Measurements from ENCODE around the gene RSPH9. TPM values are rescaled to one million over a fixed set of nuclear protein-coding genes. Genes with fewer than 3 reads are reported as not detected.

RSPH9 gene
- total RNA-seq, 1 experiment from 2014 or later: 0.28 TPM

- Histone ChIP-seq H3K27ac (ENCODE audit: low read length) (no peak overlapping the region), H3K36me3 (ENCODE audit: control insufficient read depth, insufficient read depth, low read length) (peaks cover 4% of the 10 kb centered on the region), H3K9me3 (ENCODE audit: control insufficient read depth, insufficient read depth, low read depth, low read length) (no peaks in the 10 kb centered on the region), H3K4me1 (ENCODE audit: control insufficient read depth, insufficient read depth, low read length) (peaks cover 9% of the 10 kb centered on the region), H3K4me3 (ENCODE audit: low read depth in 2 of 2, low read length in 2 of 2) (no peak overlapping the region), H3K27me3 (ENCODE audit: control insufficient read depth, insufficient read depth, low read length) (no peaks in the 10 kb centered on the region)
- no TSS peak for BruUV-seq (replicated peaks)
- CTCF ChIA-PET: no interaction called here
- POLR2A ChIA-PET: interaction anchor here (0.5 kb wide), 1 partner anchor 34 kb away, joined by 4 read pairs; no protein-coding TSS in a partner anchor
- ATAC-seq: no peak
- TF ChIP-seq POLR2AphosphoS5 (IDR thresholded peaks at IDR 0.05; ENCODE audit: low read depth, low read length) (0 out of 2 replicates have a peak, but pooled peaks have one; percentile 4), SIN3A (IDR thresholded peaks at IDR 0.05; ENCODE audit: borderline replicate concordance, insufficient read depth, low read depth, low read length) (no peak), TCF7L2 (IDR thresholded peaks at IDR 0.05; ENCODE audit: low read depth, low read length) (no peak)
- in situ Hi-C loops (cut with HindIII; ENCODE audit: low pct_unique_long_range_greater_than_20kb, low sequenced_read_pairs): no loop called here
- no peak for DNase-seq (ENCODE audit: low read depth, low spot score)
- intact Hi-C loops (cut with micrococcal nuclease; ENCODE audit: unreplicated experiment): no loop called here
Observed at GRCh38 chr6:43671011-43671800, 26.4 kb downstream of the RSPH9 start.

- ATAC-seq: no peak
- H3K4me1 ChIP-seq (ENCODE audit: control insufficient read depth, insufficient read depth, low read length): peaks cover 9% of the 10 kb centered on the region
- no TSS peak for BruUV-seq (replicated peaks)
- intact Hi-C loops (cut with micrococcal nuclease; ENCODE audit: unreplicated experiment): no loop called here
- CTCF ChIA-PET: interaction anchor here (0.5 to 0.6 kb wide), 2 partner anchors 30 to 98 kb away, joined by 3 to 4 read pairs; partner anchors contain the start of gene VEGFA
- no peak for TF ChIP-seq TCF7L2 (IDR thresholded peaks at IDR 0.05; ENCODE audit: low read depth, low read length)
- no peak for TF ChIP-seq SIN3A (IDR thresholded peaks at IDR 0.05; ENCODE audit: borderline replicate concordance, insufficient read depth, low read depth, low read length)
- no peak for TF ChIP-seq POLR2AphosphoS5 (IDR thresholded peaks at IDR 0.05; ENCODE audit: low read depth, low read length)
- TF ChIP-seq, protein P1, sequence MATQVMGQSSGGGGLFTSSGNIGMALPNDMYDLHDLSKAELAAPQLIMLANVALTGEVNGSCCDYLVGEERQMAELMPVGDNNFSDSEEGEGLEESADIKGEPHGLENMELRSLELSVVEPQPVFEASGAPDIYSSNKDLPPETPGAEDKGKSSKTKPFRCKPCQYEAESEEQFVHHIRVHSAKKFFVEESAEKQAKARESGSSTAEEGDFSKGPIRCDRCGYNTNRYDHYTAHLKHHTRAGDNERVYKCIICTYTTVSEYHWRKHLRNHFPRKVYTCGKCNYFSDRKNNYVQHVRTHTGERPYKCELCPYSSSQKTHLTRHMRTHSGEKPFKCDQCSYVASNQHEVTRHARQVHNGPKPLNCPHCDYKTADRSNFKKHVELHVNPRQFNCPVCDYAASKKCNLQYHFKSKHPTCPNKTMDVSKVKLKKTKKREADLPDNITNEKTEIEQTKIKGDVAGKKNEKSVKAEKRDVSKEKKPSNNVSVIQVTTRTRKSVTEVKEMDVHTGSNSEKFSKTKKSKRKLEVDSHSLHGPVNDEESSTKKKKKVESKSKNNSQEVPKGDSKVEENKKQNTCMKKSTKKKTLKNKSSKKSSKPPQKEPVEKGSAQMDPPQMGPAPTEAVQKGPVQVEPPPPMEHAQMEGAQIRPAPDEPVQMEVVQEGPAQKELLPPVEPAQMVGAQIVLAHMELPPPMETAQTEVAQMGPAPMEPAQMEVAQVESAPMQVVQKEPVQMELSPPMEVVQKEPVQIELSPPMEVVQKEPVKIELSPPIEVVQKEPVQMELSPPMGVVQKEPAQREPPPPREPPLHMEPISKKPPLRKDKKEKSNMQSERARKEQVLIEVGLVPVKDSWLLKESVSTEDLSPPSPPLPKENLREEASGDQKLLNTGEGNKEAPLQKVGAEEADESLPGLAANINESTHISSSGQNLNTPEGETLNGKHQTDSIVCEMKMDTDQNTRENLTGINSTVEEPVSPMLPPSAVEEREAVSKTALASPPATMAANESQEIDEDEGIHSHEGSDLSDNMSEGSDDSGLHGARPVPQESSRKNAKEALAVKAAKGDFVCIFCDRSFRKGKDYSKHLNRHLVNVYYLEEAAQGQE (IDR thresholded peaks at IDR 0.05; ENCODE audit: insufficient read depth in 1 of 2, low read depth in 2 of 2, low read length in 1 of 2): no peak
- no peak for TF ChIP-seq CTCF (IDR thresholded peaks at IDR 0.05)
- H3K36me3 ChIP-seq (ENCODE audit: control insufficient read depth, insufficient read depth, low read length): peaks cover 4% of the 10 kb centered on the region
- no peak overlapping the region for H3K27ac ChIP-seq (ENCODE audit: low read length)
- POLR2A ChIA-PET: no interaction called here
- no peak for DNase-seq (ENCODE audit: low read depth, low spot score)
- H3K4me3 ChIP-seq (ENCODE audit: low read depth in 2 of 2, low read length in 2 of 2): no peak overlapping the region
- in situ Hi-C loops (cut with HindIII; ENCODE audit: low pct_unique_long_range_greater_than_20kb, low sequenced_read_pairs): no loop called here
- no peaks in the 10 kb centered on the region for H3K9me3 ChIP-seq (ENCODE audit: control insufficient read depth, insufficient read depth, low read depth, low read length)
- H3K27me3 ChIP-seq (ENCODE audit: control insufficient read depth, insufficient read depth, low read length): no peaks in the 10 kb centered on the region
Observed at GRCh38 chr6:43671801-43672690, 27.2 kb downstream of the RSPH9 start.
